ENCODE results near the gene SLC18A3.

DNA sequence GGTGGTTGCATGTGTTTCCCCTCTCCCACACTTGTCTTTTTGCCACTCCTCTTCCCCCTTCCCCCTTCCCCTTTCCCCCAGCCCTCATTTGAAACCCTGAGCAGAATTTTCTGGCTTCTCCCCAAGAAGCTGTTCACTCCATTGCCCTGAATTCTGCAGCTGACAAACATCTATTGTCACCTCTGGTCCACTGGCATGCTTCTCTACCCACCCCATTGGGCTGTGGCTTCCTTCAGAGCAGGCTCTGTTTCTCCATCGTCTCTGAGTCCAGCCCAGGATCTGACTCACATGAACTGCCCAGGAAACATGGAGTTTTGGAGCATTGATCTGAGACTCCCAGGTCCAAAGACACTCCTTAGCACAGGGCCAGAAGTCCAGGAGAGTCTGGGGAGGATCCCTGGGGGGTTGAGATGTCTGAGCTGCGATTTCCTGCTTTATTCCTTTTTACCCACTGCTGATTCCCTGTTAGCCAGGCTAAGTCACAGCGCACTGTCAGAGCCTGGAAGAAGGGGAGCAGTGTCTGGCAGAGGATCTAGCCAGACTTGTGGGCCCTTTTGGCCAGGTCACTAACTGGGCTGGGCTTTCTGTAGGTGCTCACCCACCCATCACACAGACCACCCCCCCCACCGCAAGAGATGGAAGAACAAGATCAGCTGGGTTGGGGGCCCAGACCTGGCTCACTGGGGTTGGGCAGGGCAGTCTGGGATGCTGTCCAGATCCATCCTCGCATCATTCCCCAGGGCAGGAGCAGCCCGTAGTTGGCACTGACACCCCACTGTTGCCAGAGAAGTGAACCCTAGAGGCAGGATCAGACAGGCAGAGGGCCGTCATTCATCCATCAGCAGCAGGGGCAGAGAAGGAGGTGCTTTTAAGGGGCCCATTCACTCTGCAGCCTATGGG, 7.3 kb downstream of the SLC18A3 start:
- TF ChIP-seq ZFX (IDR thresholded peaks at IDR 0.05) (no peak), POLR2A (IDR thresholded peaks at IDR 0.05; ENCODE audit: borderline replicate concordance, extremely low read depth, insufficient read depth, insufficient read length) (no peak)
- TF ChIP-seq, protein P1, sequence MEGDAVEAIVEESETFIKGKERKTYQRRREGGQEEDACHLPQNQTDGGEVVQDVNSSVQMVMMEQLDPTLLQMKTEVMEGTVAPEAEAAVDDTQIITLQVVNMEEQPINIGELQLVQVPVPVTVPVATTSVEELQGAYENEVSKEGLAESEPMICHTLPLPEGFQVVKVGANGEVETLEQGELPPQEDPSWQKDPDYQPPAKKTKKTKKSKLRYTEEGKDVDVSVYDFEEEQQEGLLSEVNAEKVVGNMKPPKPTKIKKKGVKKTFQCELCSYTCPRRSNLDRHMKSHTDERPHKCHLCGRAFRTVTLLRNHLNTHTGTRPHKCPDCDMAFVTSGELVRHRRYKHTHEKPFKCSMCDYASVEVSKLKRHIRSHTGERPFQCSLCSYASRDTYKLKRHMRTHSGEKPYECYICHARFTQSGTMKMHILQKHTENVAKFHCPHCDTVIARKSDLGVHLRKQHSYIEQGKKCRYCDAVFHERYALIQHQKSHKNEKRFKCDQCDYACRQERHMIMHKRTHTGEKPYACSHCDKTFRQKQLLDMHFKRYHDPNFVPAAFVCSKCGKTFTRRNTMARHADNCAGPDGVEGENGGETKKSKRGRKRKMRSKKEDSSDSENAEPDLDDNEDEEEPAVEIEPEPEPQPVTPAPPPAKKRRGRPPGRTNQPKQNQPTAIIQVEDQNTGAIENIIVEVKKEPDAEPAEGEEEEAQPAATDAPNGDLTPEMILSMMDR (IDR thresholded peaks at IDR 0.05 in 2 of 3, conservative IDR thresholded peaks at IDR 0.05 in 1 of 3; ENCODE audit: borderline replicate concordance in 1 of 3, insufficient read depth in 1 of 3, low read depth in 2 of 3, low read length in 2 of 3) = no peak

All from HCT116 (cell line).